ENCODE measurements around the gene HEXIM2. TPM values are rescaled to one million over a fixed set of nuclear protein-coding genes. Genes with fewer than 3 reads are reported as not detected.

Gene HEXIM2
- total and polyA plus RNA-seq, 2 of the 13 experiments (the other 11 are each of a cell fraction or from before 2014, with no cell fraction given), result 27.1 to 32.4 TPM

DNA sequence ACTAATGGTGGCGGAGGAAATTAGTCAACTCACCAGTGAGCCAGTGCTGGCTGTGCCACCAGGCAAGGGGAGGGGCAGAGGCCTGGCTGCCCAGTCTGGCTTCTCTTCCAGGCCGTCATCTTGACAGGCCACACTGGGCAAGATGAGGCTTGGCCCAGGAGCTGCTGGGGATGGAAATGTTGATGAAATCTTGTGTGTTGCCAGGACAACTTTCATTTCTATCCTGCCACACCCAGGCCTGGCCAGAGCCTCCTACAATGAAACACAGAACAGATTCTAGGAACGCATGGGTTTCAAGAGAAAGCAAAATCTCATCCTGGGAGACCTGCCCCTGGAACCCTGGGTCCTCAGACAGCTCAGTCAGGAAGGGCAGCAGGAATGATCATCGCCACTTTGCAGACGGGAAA, 9.3 kb downstream of the HEXIM2 start (continued):
- TF ChIP-seq MTA1 (CRISPR knock-in tag; IDR thresholded peaks at IDR 0.05; ENCODE audit: borderline replicate concordance) (no peak), TCF12 (IDR thresholded peaks at IDR 0.05) (no peak), TCF12 (CRISPR knock-in tag; IDR thresholded peaks at IDR 0.05) (peak; percentile 65; the same call in 1 of the 2 replicates), ZFY (CRISPR knock-in tag; IDR thresholded peaks at IDR 0.05) (0 out of 2 replicates have a peak, but pooled peaks have one; percentile 9), THAP11 (CRISPR knock-in tag; IDR thresholded peaks at IDR 0.05) (no peak), ZNF782 (CRISPR knock-in tag; IDR thresholded peaks at IDR 0.05; ENCODE audit: borderline replicate concordance) (no peak), REL (CRISPR knock-in tag; conservative IDR thresholded peaks at IDR 0.05) (no peak), YEATS4 (CRISPR knock-in tag; IDR thresholded peaks at IDR 0.05; ENCODE audit: borderline replicate concordance) (no peak), ZNF207 (IDR thresholded peaks at IDR 0.05; ENCODE audit: borderline replicate concordance) (no peak), GFI1 (CRISPR knock-in tag; IDR thresholded peaks at IDR 0.05; ENCODE audit: borderline replicate concordance) (no peak), ZNF563 (CRISPR knock-in tag; IDR thresholded peaks at IDR 0.05) (no peak), KLF15 (CRISPR knock-in tag; IDR thresholded peaks at IDR 0.05; ENCODE audit: borderline replicate concordance) (0 out of 2 replicates have a peak, but pooled peaks have one; percentile 28), HNRNPK (IDR thresholded peaks at IDR 0.05; ENCODE audit: low read depth, low read length, poor library complexity, severe bottlenecking) (no peak), ZNF777 (CRISPR knock-in tag; IDR thresholded peaks at IDR 0.05) (peak; percentile 10; the same call in 1 of the 2 replicates), SYNCRIP (IDR thresholded peaks at IDR 0.05; ENCODE audit: insufficient read depth, low read depth, low read length) (no peak), ZNF816 (CRISPR knock-in tag; IDR thresholded peaks at IDR 0.05; ENCODE audit: borderline replicate concordance) (no peak)
- TF ChIP-seq, protein P1, sequence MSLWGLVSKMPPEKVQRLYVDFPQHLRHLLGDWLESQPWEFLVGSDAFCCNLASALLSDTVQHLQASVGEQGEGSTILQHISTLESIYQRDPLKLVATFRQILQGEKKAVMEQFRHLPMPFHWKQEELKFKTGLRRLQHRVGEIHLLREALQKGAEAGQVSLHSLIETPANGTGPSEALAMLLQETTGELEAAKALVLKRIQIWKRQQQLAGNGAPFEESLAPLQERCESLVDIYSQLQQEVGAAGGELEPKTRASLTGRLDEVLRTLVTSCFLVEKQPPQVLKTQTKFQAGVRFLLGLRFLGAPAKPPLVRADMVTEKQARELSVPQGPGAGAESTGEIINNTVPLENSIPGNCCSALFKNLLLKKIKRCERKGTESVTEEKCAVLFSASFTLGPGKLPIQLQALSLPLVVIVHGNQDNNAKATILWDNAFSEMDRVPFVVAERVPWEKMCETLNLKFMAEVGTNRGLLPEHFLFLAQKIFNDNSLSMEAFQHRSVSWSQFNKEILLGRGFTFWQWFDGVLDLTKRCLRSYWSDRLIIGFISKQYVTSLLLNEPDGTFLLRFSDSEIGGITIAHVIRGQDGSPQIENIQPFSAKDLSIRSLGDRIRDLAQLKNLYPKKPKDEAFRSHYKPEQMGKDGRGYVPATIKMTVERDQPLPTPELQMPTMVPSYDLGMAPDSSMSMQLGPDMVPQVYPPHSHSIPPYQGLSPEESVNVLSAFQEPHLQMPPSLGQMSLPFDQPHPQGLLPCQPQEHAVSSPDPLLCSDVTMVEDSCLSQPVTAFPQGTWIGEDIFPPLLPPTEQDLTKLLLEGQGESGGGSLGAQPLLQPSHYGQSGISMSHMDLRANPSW (CRISPR knock-in tag; IDR thresholded peaks at IDR 0.05; ENCODE audit: borderline replicate concordance), result no peak
- TF ChIP-seq, protein P2, sequence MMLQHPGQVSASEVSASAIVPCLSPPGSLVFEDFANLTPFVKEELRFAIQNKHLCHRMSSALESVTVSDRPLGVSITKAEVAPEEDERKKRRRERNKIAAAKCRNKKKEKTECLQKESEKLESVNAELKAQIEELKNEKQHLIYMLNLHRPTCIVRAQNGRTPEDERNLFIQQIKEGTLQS (CRISPR knock-in tag; IDR thresholded peaks at IDR 0.05), result no peak
- TF ChIP-seq, protein P3, sequence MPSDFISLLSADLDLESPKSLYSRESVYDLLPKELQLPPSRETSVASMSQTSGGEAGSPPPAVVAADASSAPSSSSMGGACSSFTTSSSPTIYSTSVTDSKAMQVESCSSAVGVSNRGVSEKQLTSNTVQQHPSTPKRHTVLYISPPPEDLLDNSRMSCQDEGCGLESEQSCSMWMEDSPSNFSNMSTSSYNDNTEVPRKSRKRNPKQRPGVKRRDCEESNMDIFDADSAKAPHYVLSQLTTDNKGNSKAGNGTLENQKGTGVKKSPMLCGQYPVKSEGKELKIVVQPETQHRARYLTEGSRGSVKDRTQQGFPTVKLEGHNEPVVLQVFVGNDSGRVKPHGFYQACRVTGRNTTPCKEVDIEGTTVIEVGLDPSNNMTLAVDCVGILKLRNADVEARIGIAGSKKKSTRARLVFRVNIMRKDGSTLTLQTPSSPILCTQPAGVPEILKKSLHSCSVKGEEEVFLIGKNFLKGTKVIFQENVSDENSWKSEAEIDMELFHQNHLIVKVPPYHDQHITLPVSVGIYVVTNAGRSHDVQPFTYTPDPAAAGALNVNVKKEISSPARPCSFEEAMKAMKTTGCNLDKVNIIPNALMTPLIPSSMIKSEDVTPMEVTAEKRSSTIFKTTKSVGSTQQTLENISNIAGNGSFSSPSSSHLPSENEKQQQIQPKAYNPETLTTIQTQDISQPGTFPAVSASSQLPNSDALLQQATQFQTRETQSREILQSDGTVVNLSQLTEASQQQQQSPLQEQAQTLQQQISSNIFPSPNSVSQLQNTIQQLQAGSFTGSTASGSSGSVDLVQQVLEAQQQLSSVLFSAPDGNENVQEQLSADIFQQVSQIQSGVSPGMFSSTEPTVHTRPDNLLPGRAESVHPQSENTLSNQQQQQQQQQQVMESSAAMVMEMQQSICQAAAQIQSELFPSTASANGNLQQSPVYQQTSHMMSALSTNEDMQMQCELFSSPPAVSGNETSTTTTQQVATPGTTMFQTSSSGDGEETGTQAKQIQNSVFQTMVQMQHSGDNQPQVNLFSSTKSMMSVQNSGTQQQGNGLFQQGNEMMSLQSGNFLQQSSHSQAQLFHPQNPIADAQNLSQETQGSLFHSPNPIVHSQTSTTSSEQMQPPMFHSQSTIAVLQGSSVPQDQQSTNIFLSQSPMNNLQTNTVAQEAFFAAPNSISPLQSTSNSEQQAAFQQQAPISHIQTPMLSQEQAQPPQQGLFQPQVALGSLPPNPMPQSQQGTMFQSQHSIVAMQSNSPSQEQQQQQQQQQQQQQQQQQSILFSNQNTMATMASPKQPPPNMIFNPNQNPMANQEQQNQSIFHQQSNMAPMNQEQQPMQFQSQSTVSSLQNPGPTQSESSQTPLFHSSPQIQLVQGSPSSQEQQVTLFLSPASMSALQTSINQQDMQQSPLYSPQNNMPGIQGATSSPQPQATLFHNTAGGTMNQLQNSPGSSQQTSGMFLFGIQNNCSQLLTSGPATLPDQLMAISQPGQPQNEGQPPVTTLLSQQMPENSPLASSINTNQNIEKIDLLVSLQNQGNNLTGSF (CRISPR knock-in tag; IDR thresholded peaks at IDR 0.05), result 0 out of 2 replicates have a peak, but pooled peaks have one; percentile 59
- TF ChIP-seq, protein P4, sequence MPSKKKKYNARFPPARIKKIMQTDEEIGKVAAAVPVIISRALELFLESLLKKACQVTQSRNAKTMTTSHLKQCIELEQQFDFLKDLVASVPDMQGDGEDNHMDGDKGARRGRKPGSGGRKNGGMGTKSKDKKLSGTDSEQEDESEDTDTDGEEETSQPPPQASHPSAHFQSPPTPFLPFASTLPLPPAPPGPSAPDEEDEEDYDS (CRISPR knock-in tag; IDR thresholded peaks at IDR 0.05), result 0 out of 2 replicates have a peak, but pooled peaks have one; percentile 8
- TF ChIP-seq, protein P5, sequence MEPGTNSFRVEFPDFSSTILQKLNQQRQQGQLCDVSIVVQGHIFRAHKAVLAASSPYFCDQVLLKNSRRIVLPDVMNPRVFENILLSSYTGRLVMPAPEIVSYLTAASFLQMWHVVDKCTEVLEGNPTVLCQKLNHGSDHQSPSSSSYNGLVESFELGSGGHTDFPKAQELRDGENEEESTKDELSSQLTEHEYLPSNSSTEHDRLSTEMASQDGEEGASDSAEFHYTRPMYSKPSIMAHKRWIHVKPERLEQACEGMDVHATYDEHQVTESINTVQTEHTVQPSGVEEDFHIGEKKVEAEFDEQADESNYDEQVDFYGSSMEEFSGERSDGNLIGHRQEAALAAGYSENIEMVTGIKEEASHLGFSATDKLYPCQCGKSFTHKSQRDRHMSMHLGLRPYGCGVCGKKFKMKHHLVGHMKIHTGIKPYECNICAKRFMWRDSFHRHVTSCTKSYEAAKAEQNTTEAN (CRISPR knock-in tag; conservative IDR thresholded peaks at IDR 0.05), result no peak
